ENCODE measurements around the gene SPG11.

The SPG11 gene

GRCh38 chr15:44516436-44516835 lies 147.0 kb downstream of the SPG11 start:
- no peak for DNase-seq
